HepG2 (cell line): ENCODE data around the gene TTC16. TPM values are rescaled to one million over a fixed set of nuclear protein-coding genes. Genes with fewer than 3 reads are reported as not detected.
A peak's percentile ranks its signal among the peaks of the same experiment; 100 is the strongest.

Source experiments
- DNMT1 ChIP-seq: sonication (generic); formaldehyde crosslinking; IDR thresholded peaks from 2 replicates; pipeline ENCODE4 v1.5.1; 2020; ENCODE audit warnings: mild to moderate bottlenecking, missing genetic modification reagents
- GABPB1 ChIP-seq: IDR thresholded peaks from 2 replicates; pipeline ENCODE4 v1.6.1; 2016; ENCODE audit warnings: mild to moderate bottlenecking, missing genetic modification reagents, moderate library complexity, missing compliant biosample characterization
- MIER2 ChIP-seq: IDR thresholded peaks from 2 replicates; pipeline ENCODE4 v1.6.1; 2016; ENCODE audit warnings: missing biosample characterization, missing genetic modification reagents
- NCOA5 ChIP-seq: sonication (generic); formaldehyde crosslinking; IDR thresholded peaks from 2 replicates; pipeline ENCODE4 v1.4.0; 2020; ENCODE audit warnings: missing genetic modification reagents
- NR1H2 ChIP-seq: sonication (generic); formaldehyde crosslinking; IDR thresholded peaks from 2 replicates; pipeline ENCODE4 v1.8.1; 2022; ENCODE audit warnings: low read depth, missing genetic modification reagents, borderline replicate concordance
- NR2F6 ChIP-seq, 2 experiments: IDR thresholded peaks; 2 replicates each; pipeline ENCODE4 v1.6.1; 2016; ENCODE audit warnings: antibody characterized with exemption in 1 of 2, mild to moderate bottlenecking in 1 of 2
- PATZ1 ChIP-seq: sonication (generic); formaldehyde crosslinking; IDR thresholded peaks from 2 replicates; pipeline ENCODE4 v1.4.0; 2020; ENCODE audit warnings: missing genetic modification reagents
- PHF20 ChIP-seq: sonication (generic); formaldehyde crosslinking; IDR thresholded peaks from 2 replicates; pipeline ENCODE4 v1.5.0; 2020; ENCODE audit warnings: mild to moderate bottlenecking, missing genetic modification reagents
- RBM22 ChIP-seq: fragments of 200-400 bp; formaldehyde crosslinking; optimal IDR thresholded peaks from 2 replicates; pipeline ENCODE3; 2017; ENCODE audit warnings: mild to moderate bottlenecking, low read length, moderate library complexity
- SMAD3 ChIP-seq: sonication (generic); formaldehyde crosslinking; IDR thresholded peaks from 2 replicates; pipeline ENCODE4 v1.4.0; 2020; ENCODE audit warnings: missing genetic modification reagents
- ZBTB1 ChIP-seq: sonication (generic); formaldehyde crosslinking; IDR thresholded peaks from 2 replicates; pipeline ENCODE4 v1.4.0; 2020; ENCODE audit warnings: missing genetic modification reagents, borderline replicate concordance
- ZC3H4 ChIP-seq: sonication (generic); formaldehyde crosslinking; IDR thresholded peaks from 2 replicates; pipeline ENCODE4 v1.4.0; 2020; ENCODE audit warnings: missing genetic modification reagents, borderline replicate concordance
- ZFP1 ChIP-seq: IDR thresholded peaks from 2 replicates; pipeline ENCODE4 v1.6.1; 2016
- ZNF235 ChIP-seq: sonication (generic); formaldehyde crosslinking; IDR thresholded peaks from 2 replicates; pipeline ENCODE4 v1.8.1; 2023; ENCODE audit warnings: mild to moderate bottlenecking, missing genetic modification reagents, borderline replicate concordance
- ZNF354B ChIP-seq: sonication (generic); formaldehyde crosslinking; IDR thresholded peaks from 2 replicates; pipeline ENCODE4 v1.8.0; 2022; ENCODE audit warnings: mild to moderate bottlenecking, missing genetic modification reagents
- ZNF546 ChIP-seq: sonication (generic); formaldehyde crosslinking; conservative IDR thresholded peaks from 2 replicates; pipeline ENCODE4 v1.8.1; 2023; ENCODE audit warnings: mild to moderate bottlenecking, missing genetic modification reagents
- ZNF782 ChIP-seq: sonication (generic); formaldehyde crosslinking; IDR thresholded peaks from 2 replicates; pipeline ENCODE4 v1.4.0; 2020; ENCODE audit warnings: missing genetic modification reagents, mild to moderate bottlenecking, borderline replicate concordance
- ZNF788 ChIP-seq: sonication (generic); formaldehyde crosslinking; IDR thresholded peaks from 2 replicates; pipeline ENCODE4 v1.5.0; 2020; ENCODE audit warnings: mild to moderate bottlenecking, missing genetic modification reagents, borderline replicate concordance
- polyA plus RNA-seq, 8 experiments: library from polyadenylated mRNA; depleted of rRNA in 3 of 8; stranded (reverse) in 7 of 8; unstranded in 1 of 8; fragments of >200 nt; fragmentation: Illumina TruSeq in 4 of 8; extraction: Trizol in 4 of 8; gene quantifications; 2 replicates each; pipeline versions ENCODE4 v1.2.1 to v1.2.3, GENCODE V29; 2011 to 2016; ENCODE audit warnings: low read depth in 4 of 8, missing spikeins in 1 of 8, mixed read lengths in 1 of 8; ENCODE audit not compliant: insufficient read depth in 1 of 8
- total RNA-seq, 5 experiments: library from RNA; depleted of rRNA; stranded (reverse); fragments of >200 nt; fragmentation: Illumina TruSeq; extraction: Trizol; gene quantifications; 2 replicates each; pipeline ENCODE4 v1.2.3, GENCODE V29; 2016; ENCODE audit warnings: low read depth in 1 of 5
- TF ChIP-seq, protein P1 (sequence below): sonication (generic); formaldehyde crosslinking; IDR thresholded peaks from 2 replicates; pipeline ENCODE4 v1.9.0; 2021; ENCODE audit warnings: missing genetic modification reagents, mild to moderate bottlenecking, borderline replicate concordance
- TF ChIP-seq, protein P2 (sequence below): sonication (generic); formaldehyde crosslinking; IDR thresholded peaks from 2 replicates; pipeline ENCODE4 v1.5.1; 2020; ENCODE audit warnings: missing genetic modification reagents, mild to moderate bottlenecking, borderline replicate concordance
- TF ChIP-seq, protein P3 (sequence below): IDR thresholded peaks from 2 replicates; pipeline ENCODE4 v1.4.0; 2020; ENCODE audit warnings: mild to moderate bottlenecking, missing genetic modification reagents

The TTC16 gene
- total and polyA plus RNA-seq, 2 of the 13 experiments (the other 11 are each of a cell fraction or from before 2014, with no cell fraction given): not detected

DNA sequence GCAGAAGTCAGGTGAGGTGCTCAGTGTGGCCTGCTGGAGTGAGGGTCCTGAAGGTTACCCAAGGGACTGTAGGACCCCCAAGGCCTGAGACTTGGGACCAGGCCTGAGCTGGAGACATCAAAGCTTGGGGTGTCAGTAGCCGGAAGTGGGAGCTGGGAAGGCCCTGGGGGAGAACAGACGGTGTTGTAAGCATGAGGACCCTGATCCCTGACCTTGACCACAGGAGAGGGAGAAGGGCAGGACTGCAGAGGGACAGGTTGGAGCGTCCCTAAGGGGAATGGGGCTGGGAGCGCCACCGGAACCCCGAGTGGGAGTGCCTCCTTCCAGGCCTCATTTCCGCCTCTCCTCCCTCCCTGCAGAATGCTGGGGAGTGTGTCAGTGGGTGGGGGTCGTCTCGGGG lies 533 bp downstream of the TTC16 start (continued):
- TF ChIP-seq ZNF788 (CRISPR knock-in tag) (no peak), ZNF782 (CRISPR knock-in tag) (no peak), ZNF235 (no peak), ZFP1 (CRISPR knock-in tag) (no peak), ZNF546 (CRISPR knock-in tag) (no peak), NR2F6 (IDR thresholded peaks at IDR 0.05) (0 out of 2 replicates have a peak, but pooled peaks have one; percentile 21), NR2F6 (CRISPR knock-in tag; IDR thresholded peaks at IDR 0.05) (no peak; the same call in 1 of the 2 replicates), RBM22 (no peak), PATZ1 (CRISPR knock-in tag) (peak; percentile 64), GABPB1 (peak; percentile 32; the same call in 1 of the 2 replicates), SMAD3 (CRISPR knock-in tag) (no peak), NCOA5 (CRISPR knock-in tag) (no peak), NR1H2 (CRISPR knock-in tag) (no peak), MIER2 (CRISPR knock-in tag) (no peak), DNMT1 (no peak), PHF20 (CRISPR knock-in tag) (no peak), ZNF354B (CRISPR knock-in tag) (no peak), ZC3H4 (no peak), ZBTB1 (CRISPR knock-in tag) (no peak)
- TF ChIP-seq, protein P1, sequence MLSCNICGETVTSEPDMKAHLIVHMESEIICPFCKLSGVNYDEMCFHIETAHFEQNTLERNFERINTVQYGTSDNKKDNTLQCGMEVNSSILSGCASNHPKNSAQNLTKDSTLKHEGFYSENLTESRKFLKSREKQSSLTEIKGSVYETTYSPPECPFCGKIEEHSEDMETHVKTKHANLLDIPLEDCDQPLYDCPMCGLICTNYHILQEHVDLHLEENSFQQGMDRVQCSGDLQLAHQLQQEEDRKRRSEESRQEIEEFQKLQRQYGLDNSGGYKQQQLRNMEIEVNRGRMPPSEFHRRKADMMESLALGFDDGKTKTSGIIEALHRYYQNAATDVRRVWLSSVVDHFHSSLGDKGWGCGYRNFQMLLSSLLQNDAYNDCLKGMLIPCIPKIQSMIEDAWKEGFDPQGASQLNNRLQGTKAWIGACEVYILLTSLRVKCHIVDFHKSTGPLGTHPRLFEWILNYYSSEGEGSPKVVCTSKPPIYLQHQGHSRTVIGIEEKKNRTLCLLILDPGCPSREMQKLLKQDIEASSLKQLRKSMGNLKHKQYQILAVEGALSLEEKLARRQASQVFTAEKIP (CRISPR knock-in tag): no peak
- TF ChIP-seq, protein P2, sequence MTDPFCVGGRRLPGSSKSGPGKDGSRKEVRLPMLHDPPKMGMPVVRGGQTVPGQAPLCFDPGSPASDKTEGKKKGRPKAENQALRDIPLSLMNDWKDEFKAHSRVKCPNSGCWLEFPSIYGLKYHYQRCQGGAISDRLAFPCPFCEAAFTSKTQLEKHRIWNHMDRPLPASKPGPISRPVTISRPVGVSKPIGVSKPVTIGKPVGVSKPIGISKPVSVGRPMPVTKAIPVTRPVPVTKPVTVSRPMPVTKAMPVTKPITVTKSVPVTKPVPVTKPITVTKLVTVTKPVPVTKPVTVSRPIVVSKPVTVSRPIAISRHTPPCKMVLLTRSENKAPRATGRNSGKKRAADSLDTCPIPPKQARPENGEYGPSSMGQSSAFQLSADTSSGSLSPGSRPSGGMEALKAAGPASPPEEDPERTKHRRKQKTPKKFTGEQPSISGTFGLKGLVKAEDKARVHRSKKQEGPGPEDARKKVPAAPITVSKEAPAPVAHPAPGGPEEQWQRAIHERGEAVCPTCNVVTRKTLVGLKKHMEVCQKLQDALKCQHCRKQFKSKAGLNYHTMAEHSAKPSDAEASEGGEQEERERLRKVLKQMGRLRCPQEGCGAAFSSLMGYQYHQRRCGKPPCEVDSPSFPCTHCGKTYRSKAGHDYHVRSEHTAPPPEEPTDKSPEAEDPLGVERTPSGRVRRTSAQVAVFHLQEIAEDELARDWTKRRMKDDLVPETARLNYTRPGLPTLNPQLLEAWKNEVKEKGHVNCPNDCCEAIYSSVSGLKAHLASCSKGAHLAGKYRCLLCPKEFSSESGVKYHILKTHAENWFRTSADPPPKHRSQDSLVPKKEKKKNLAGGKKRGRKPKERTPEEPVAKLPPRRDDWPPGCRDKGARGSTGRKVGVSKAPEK: no peak
- TF ChIP-seq, protein P3, sequence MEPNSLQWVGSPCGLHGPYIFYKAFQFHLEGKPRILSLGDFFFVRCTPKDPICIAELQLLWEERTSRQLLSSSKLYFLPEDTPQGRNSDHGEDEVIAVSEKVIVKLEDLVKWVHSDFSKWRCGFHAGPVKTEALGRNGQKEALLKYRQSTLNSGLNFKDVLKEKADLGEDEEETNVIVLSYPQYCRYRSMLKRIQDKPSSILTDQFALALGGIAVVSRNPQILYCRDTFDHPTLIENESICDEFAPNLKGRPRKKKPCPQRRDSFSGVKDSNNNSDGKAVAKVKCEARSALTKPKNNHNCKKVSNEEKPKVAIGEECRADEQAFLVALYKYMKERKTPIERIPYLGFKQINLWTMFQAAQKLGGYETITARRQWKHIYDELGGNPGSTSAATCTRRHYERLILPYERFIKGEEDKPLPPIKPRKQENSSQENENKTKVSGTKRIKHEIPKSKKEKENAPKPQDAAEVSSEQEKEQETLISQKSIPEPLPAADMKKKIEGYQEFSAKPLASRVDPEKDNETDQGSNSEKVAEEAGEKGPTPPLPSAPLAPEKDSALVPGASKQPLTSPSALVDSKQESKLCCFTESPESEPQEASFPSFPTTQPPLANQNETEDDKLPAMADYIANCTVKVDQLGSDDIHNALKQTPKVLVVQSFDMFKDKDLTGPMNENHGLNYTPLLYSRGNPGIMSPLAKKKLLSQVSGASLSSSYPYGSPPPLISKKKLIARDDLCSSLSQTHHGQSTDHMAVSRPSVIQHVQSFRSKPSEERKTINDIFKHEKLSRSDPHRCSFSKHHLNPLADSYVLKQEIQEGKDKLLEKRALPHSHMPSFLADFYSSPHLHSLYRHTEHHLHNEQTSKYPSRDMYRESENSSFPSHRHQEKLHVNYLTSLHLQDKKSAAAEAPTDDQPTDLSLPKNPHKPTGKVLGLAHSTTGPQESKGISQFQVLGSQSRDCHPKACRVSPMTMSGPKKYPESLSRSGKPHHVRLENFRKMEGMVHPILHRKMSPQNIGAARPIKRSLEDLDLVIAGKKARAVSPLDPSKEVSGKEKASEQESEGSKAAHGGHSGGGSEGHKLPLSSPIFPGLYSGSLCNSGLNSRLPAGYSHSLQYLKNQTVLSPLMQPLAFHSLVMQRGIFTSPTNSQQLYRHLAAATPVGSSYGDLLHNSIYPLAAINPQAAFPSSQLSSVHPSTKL (CRISPR knock-in tag): no peak
